Glomerular visceral epithelial cell (primary cell): ENCODE data around the gene PXDN.
A peak's percentile ranks its signal among the peaks of the same experiment; 100 is the strongest.
"Not testable (repeated sequence)": the region's sequence is repeated elsewhere in the genome, so short reads cannot be mapped to it uniquely, and the experiment has no call there.

ENCODE experiments used
- DNase-seq: peaks from one replicate; pipeline ENCODE4 v3.0.0-alpha.2; 2016; ENCODE audit errors: extremely low spot score

Gene PXDN

GRCh38 chr2:1722692-1723091, 21.6 kb downstream of the PXDN start:
- no peak for DNase-seq

GRCh38 chr2:1721706-1722646, 22.3 kb downstream of the PXDN start:
- DNase-seq, result peak; percentile 94

- DNase-seq, result no peak
Observed at GRCh38 chr2:1718339-1719220, 25.7 kb downstream of the PXDN start.

GRCh38 chr2:1717113-1717512, 27.2 kb downstream of the PXDN start:
- no peak for DNase-seq

GRCh38 chr2:1716441-1716840, 27.9 kb downstream of the PXDN start:
- DNase-seq, result no peak

- not testable (repeated sequence) for DNase-seq
Observed at GRCh38 chr2:1716014-1716305, 28.4 kb downstream of the PXDN start.

GRCh38 chr2:1715184-1716013, 28.9 kb downstream of the PXDN start:
- no peak for DNase-seq

GRCh38 chr2:1714291-1715064, 29.8 kb downstream of the PXDN start:
- no peak for DNase-seq

GRCh38 chr2:1713839-1714236, 30.5 kb downstream of the PXDN start:
- no peak for DNase-seq

GRCh38 chr2:1713142-1713838, 31.0 kb downstream of the PXDN start:
- no peak for DNase-seq

GRCh38 chr2:1709946-1710560, 34.3 kb downstream of the PXDN start:
- DNase-seq, result no peak

- no peak for DNase-seq
Observed at GRCh38 chr2:1709335-1709605, 35.0 kb downstream of the PXDN start.

GRCh38 chr2:1708476-1709334, 35.6 kb downstream of the PXDN start:
- no peak for DNase-seq

- DNase-seq, result no peak
Observed at GRCh38 chr2:1707771-1708418, 36.4 kb downstream of the PXDN start.

- DNase-seq, result not testable (repeated sequence)
Observed at GRCh38 chr2:1706089-1706841, 38.0 kb downstream of the PXDN start.

- no peak for DNase-seq
Observed at GRCh38 chr2:1705557-1706076, 38.7 kb downstream of the PXDN start.

GRCh38 chr2:1704631-1705556, 39.4 kb downstream of the PXDN start:
- peak; percentile 28 for DNase-seq
